Measurements from ENCODE around the gene BICC1.

BICC1 gene

DNA sequence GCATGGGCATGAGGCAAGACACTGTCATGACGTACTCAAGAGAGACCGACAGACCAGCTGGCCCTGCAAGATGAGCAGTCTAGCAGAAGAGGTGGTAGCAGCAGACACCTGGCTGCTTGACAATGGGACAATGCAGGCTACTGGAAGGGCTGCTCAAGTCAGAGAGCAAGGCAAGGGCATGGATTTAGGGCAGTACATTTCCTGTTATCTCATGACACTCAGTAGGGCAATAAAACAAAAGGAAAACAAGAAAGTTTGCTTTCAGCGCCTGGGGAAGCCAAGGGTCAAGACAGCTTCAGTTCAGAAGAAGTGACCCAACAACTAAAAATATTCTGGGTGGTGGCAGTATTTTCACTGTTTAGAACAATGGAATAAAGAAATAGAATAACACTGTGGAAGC, 332.0 kb downstream of the BICC1 start:
- no peak for DNase-seq (ENCODE audit: low read depth)
- no peak overlapping the region for H3K4me3 ChIP-seq (ENCODE audit: low read depth, low read length)
- TF ChIP-seq POLR2A (IDR thresholded peaks at IDR 0.05; ENCODE audit: extremely low read depth, insufficient read length) (no peak), MYC (IDR thresholded peaks at IDR 0.05; ENCODE audit: low read depth, low read length) (no peak)
- TF ChIP-seq, protein P1, sequence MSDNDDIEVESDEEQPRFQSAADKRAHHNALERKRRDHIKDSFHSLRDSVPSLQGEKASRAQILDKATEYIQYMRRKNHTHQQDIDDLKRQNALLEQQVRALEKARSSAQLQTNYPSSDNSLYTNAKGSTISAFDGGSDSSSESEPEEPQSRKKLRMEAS (IDR thresholded peaks at IDR 0.05; ENCODE audit: low read depth, low read length): no peak
- TF ChIP-seq, protein P2, sequence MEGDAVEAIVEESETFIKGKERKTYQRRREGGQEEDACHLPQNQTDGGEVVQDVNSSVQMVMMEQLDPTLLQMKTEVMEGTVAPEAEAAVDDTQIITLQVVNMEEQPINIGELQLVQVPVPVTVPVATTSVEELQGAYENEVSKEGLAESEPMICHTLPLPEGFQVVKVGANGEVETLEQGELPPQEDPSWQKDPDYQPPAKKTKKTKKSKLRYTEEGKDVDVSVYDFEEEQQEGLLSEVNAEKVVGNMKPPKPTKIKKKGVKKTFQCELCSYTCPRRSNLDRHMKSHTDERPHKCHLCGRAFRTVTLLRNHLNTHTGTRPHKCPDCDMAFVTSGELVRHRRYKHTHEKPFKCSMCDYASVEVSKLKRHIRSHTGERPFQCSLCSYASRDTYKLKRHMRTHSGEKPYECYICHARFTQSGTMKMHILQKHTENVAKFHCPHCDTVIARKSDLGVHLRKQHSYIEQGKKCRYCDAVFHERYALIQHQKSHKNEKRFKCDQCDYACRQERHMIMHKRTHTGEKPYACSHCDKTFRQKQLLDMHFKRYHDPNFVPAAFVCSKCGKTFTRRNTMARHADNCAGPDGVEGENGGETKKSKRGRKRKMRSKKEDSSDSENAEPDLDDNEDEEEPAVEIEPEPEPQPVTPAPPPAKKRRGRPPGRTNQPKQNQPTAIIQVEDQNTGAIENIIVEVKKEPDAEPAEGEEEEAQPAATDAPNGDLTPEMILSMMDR (IDR thresholded peaks at IDR 0.05; ENCODE audit: low read depth, low read length): no peak

- TF ChIP-seq MYC (IDR thresholded peaks at IDR 0.05; ENCODE audit: low read depth, low read length) (no peak), POLR2A (IDR thresholded peaks at IDR 0.05; ENCODE audit: extremely low read depth, insufficient read length) (no peak)
- TF ChIP-seq, protein P1 (IDR thresholded peaks at IDR 0.05; ENCODE audit: low read depth, low read length): no peak
- TF ChIP-seq, protein P2 (IDR thresholded peaks at IDR 0.05; ENCODE audit: low read depth, low read length): no peak
- no peak for DNase-seq (ENCODE audit: low read depth)
- no peak overlapping the region for H3K4me3 ChIP-seq (ENCODE audit: low read depth, low read length)
Observed at GRCh38 chr10:58846856-58847255, 334.2 kb downstream of the BICC1 start.

GRCh38 chr10:58851606-58852005, 338.9 kb downstream of the BICC1 start:
- TF ChIP-seq, protein P2 (IDR thresholded peaks at IDR 0.05; ENCODE audit: low read depth, low read length): no peak
- TF ChIP-seq, protein P1 (IDR thresholded peaks at IDR 0.05; ENCODE audit: low read depth, low read length): no peak
- no peak for TF ChIP-seq POLR2A (IDR thresholded peaks at IDR 0.05; ENCODE audit: extremely low read depth, insufficient read length)
- TF ChIP-seq MYC (IDR thresholded peaks at IDR 0.05; ENCODE audit: low read depth, low read length): no peak
- no peak for DNase-seq (ENCODE audit: low read depth)
- no peak overlapping the region for H3K4me3 ChIP-seq (ENCODE audit: low read depth, low read length)

DNA sequence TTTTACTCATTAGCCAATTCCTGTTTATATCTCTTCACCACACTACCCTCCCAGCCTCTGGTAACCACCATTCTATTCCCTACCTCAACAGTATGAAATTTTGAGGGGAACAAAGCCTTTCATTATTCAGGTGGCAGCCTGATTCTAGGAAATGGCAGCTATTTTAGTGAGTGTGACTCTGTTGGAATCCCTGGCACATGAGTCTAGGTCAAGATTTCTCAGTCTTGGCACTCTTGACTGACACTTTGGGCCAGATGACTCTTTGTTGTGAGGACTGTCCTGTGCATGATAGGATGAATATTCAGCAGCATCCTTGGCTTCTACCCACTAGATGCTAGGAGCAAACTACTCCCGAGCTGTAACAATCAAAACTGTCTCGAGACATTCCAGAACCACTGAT, 341.0 kb downstream of the BICC1 start:
- no peak for DNase-seq (ENCODE audit: low read depth)

GRCh38 chr10:58854811-58855210, 342.1 kb downstream of the BICC1 start:
- no peak for DNase-seq (ENCODE audit: low read depth)
- no peak overlapping the region for H3K4me3 ChIP-seq (ENCODE audit: low read depth, low read length)
- TF ChIP-seq MYC (IDR thresholded peaks at IDR 0.05; ENCODE audit: low read depth, low read length) (no peak), POLR2A (IDR thresholded peaks at IDR 0.05; ENCODE audit: extremely low read depth, insufficient read length) (no peak)
- TF ChIP-seq, protein P2 (IDR thresholded peaks at IDR 0.05; ENCODE audit: low read depth, low read length): no peak
- TF ChIP-seq, protein P1 (IDR thresholded peaks at IDR 0.05; ENCODE audit: low read depth, low read length): no peak

More for the DNA sequence above, 341.0 kb downstream of the BICC1 start:
- no peak overlapping the region for H3K4me3 ChIP-seq (ENCODE audit: low read depth, low read length)
- no peak for TF ChIP-seq POLR2A (IDR thresholded peaks at IDR 0.05; ENCODE audit: extremely low read depth, insufficient read length)
- TF ChIP-seq, protein P2 (IDR thresholded peaks at IDR 0.05; ENCODE audit: low read depth, low read length): no peak
- TF ChIP-seq MYC (IDR thresholded peaks at IDR 0.05; ENCODE audit: low read depth, low read length): no peak
